ENCODE results near the gene ZNF653.

The ZNF653 gene

DNA sequence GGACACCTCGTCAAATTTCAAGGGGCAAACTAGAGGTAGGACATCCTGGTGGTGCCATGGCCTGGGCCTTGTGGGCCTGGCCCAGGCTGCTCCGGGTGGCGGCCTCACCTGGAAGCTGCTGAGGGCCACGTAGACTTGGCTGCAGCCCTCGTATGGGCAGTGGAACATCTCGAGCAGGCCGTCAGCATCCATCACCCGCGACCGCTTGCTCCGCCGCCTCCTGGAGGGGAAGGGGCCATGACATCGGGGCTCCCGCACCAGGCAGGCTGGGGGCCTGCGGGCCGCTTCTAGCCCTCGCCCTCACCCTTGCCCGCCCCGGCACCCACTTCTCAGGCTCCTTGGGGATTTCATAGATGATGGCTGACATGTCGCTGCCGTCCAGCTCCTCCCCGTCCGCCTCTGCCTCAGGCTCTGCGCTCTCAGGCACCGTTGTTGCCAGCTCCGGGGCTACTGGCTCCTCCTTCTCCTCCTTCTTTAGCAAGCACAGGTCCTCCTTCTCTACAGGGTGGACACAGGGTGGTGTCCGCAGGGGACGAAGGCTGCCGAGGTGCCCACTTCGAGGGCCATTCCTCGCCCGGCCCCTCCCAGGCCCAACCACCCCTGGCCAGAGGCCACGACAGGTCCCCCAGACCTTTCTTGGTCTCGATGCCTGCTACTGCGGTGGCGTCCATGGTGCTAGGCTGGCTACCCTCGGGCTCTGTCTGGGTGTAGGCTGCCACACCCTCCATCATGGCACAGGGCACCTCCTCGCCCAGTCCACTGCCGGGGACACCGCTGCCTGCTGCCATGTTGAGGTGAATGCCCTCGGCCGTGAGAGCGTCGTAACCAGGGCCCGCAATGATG is 18.8 kb downstream of the ZNF653 start:
- TF ChIP-seq, protein P1, sequence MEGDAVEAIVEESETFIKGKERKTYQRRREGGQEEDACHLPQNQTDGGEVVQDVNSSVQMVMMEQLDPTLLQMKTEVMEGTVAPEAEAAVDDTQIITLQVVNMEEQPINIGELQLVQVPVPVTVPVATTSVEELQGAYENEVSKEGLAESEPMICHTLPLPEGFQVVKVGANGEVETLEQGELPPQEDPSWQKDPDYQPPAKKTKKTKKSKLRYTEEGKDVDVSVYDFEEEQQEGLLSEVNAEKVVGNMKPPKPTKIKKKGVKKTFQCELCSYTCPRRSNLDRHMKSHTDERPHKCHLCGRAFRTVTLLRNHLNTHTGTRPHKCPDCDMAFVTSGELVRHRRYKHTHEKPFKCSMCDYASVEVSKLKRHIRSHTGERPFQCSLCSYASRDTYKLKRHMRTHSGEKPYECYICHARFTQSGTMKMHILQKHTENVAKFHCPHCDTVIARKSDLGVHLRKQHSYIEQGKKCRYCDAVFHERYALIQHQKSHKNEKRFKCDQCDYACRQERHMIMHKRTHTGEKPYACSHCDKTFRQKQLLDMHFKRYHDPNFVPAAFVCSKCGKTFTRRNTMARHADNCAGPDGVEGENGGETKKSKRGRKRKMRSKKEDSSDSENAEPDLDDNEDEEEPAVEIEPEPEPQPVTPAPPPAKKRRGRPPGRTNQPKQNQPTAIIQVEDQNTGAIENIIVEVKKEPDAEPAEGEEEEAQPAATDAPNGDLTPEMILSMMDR (IDR thresholded peaks at IDR 0.05; ENCODE audit: extremely low read depth, missing control alignments) = no peak
- peak; percentile 20 for DNase-seq (ENCODE audit: low spot score)

GRCh38 chr19:11485245-11485837 is 20.3 kb downstream of the ZNF653 start:
- TF ChIP-seq, protein P1 (IDR thresholded peaks at IDR 0.05; ENCODE audit: extremely low read depth, missing control alignments) = no peak
- DNase-seq (ENCODE audit: low spot score) = no peak

GRCh38 chr19:11483366-11484111 is 22.1 kb downstream of the ZNF653 start:
- DNase-seq (ENCODE audit: low spot score) = peak; percentile 40
- TF ChIP-seq, protein P1 (IDR thresholded peaks at IDR 0.05; ENCODE audit: extremely low read depth, missing control alignments) = no peak

DNA sequence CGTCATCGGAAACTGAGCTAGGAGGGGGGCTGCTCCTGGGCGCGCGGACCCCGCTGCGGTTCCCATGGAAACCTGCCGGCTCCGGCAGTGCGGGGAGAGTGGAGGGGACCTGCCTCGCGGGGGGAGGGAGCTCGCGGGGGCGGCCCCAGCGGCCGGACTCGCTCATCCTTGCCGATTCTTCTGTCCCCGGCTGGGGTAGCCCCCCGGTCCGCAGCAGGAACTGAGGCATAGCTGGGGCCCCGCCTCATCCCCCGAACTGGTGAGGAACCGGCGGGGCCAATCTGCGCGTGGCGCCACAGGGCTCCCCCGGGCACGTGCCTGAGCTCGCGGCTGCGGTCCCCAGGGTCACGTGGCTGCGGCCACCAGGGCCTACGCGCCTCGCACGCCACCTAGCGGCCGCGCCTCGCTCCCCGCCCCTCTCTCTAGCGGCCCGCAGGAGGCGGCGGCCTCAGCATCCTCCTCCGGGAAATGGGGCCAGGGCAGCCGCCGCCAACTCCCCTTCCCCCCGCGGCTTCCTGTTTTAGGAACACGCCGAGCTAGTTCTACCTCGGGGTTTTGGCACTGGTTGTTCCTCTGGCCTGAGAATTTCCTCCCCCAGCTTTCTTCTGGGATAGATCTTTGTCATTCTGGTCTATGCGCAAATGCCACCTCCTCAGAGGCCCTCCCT is 23.1 kb downstream of the ZNF653 start:
- TF ChIP-seq, protein P1 (IDR thresholded peaks at IDR 0.05; ENCODE audit: extremely low read depth, missing control alignments) = peak; percentile 99

DNA sequence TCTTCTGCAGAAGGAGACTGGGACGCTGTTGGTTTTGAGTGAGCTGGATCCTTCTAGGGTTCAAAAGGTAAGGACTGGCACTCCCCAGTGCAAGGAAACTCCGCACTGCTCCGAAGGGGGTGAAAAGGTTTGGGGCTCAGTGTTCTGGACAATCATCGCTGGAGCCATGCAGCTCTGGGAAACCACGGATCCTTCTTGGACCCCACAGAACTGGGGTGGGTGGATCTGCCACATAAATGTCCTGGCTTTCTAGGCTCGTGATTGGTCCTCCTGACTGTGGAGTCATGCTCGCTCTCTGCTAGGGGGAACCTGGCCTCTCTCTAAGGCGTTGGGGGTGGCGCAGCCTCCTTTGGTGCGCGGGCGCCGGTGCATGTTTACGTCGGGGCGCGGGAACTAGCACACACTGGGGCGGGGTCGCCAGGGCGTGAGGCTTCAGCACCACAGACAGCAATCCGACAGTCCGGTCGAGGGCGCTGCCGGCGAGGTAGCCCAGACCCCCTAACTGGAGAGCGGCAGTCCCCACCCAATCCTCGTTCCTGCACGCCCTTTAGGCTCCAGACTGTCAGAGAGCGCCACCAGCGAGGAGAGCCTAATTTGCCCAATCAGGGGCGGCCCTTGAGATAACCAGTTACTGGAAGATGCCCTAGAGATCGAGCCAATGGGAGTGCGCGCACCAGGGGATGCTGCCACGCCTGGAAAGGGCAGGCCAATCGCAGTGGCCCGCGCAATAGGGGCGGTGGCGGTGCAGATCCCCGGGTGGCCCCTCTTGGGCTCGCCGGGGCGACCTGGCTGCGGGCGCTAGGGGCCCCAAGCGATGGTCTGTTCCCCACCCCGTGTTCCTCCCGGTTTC is 23.9 kb downstream of the ZNF653 start:
- TF ChIP-seq, protein P1 (IDR thresholded peaks at IDR 0.05; ENCODE audit: extremely low read depth, missing control alignments) = no peak

More for the DNA sequence above, 23.1 kb downstream of the ZNF653 start:
- peak; percentile 98 for DNase-seq (ENCODE audit: low spot score)

GRCh38 chr19:11480715-11481533 is 24.7 kb downstream of the ZNF653 start, which contains the start of gene ELAVL3:
Gene ELAVL3, minus strand, starts transcription at chr19:11481046. Its CDS starts 438 bp downstream, at chr19:11480608.
- TF ChIP-seq, protein P1 (IDR thresholded peaks at IDR 0.05; ENCODE audit: extremely low read depth, missing control alignments) = no peak
- DNase-seq (ENCODE audit: low spot score) = peak; percentile 53

More for the DNA sequence above, 23.9 kb downstream of the ZNF653 start:
- DNase-seq (ENCODE audit: low spot score) = peak; percentile 95
